WTC11 (cell line): Measurements from ENCODE around the gene DHCR7. TPM values are rescaled to one million over a fixed set of nuclear protein-coding genes. Genes with fewer than 3 reads are reported as not detected.

Source experiments
- ATAC-seq: fragments of 200-7000 bp; cut with Tn5 transposase; 2 replicates; pipeline ENCODE4 v1.10.0; 2021; ENCODE audit warnings: mild to moderate bottlenecking, moderate library complexity
- CTCF ChIA-PET: fragments of 300-600 bp; sonication (Branson Sonifier 250); formaldehyde crosslinking; loops from one replicate; lab custom pipeline; 2021; ENCODE audit warnings: antibody characterized with exemption; lab: Charles Lee
- POLR2A ChIA-PET: fragments of 350-600 bp; sonication (Branson Sonifier 250); formaldehyde crosslinking; loops from one replicate; lab custom pipeline; 2021; ENCODE audit warnings: antibody characterized with exemption; lab: Charles Lee
- DNase-seq: peaks from one replicate; pipeline ENCODE4 v3.0.0; 2021; ENCODE audit warnings: low spot score
- H3K27ac Mint-ChIP-seq: 2 replicates; pipeline ENCODE4 v1.8.0; 2021; ENCODE audit warnings: mixed read lengths
- H3K27me3 Mint-ChIP-seq: 2 replicates; pipeline ENCODE4 v1.8.0; 2021; ENCODE audit warnings: low read depth, mild to moderate bottlenecking, moderate library complexity, mixed read lengths
- H3K36me3 Mint-ChIP-seq: 2 replicates; pipeline ENCODE4 v1.8.0; 2021; ENCODE audit warnings: mixed read lengths
- H3K4me1 Mint-ChIP-seq: 2 replicates; pipeline ENCODE4 v1.8.0; 2022; ENCODE audit warnings: mixed read lengths
- H3K4me3 Mint-ChIP-seq: 2 replicates; pipeline ENCODE4 v1.8.0; 2021; ENCODE audit warnings: mild to moderate bottlenecking, moderate library complexity, mixed read lengths
- H3K9me3 Mint-ChIP-seq: 2 replicates; pipeline ENCODE4 v1.8.0; 2021; ENCODE audit warnings: mixed read lengths
- ATF3 ChIP-seq: sonication (generic); formaldehyde crosslinking; conservative IDR thresholded peaks from 2 replicates; pipeline ENCODE4 v1.8.1; 2022; ENCODE audit warnings: mild to moderate bottlenecking, missing genetic modification reagents
- ATF6 ChIP-seq: sonication (generic); formaldehyde crosslinking; IDR thresholded peaks from 2 replicates; pipeline ENCODE4 v1.8.1; 2023; ENCODE audit warnings: mild to moderate bottlenecking, missing genetic modification reagents
- CTCF ChIP-seq: fragments of 200-600 bp; IDR thresholded peaks from 2 replicates; pipeline ENCODE4 v1.8.0; 2022; ENCODE audit warnings: antibody characterized with exemption
- E2F5 ChIP-seq: sonication (generic); formaldehyde crosslinking; IDR thresholded peaks from 2 replicates; pipeline ENCODE4 v1.8.1; 2022; ENCODE audit warnings: mild to moderate bottlenecking, moderate library complexity, missing genetic modification reagents
- ELF4 ChIP-seq: sonication (generic); formaldehyde crosslinking; IDR thresholded peaks from 2 replicates; pipeline ENCODE4 v1.8.1; 2022; ENCODE audit warnings: low read depth, mild to moderate bottlenecking, moderate library complexity, missing genetic modification reagents
- GRHL2 ChIP-seq: fragments of 250-450 bp; sonication (Bioruptor Pico); IDR thresholded peaks from 2 replicates; pipeline ENCODE4 v1.8.0; 2022; ENCODE audit warnings: mild to moderate bottlenecking, moderate library complexity; ENCODE audit not compliant: insufficient replicate concordance, severe bottlenecking
- GTF2I ChIP-seq: fragments of 250-450 bp; sonication (Bioruptor Pico); conservative IDR thresholded peaks from 2 replicates; pipeline ENCODE4 v1.4.0; 2021; ENCODE audit warnings: mild to moderate bottlenecking
- IRF1 ChIP-seq: sonication (generic); formaldehyde crosslinking; IDR thresholded peaks from 2 replicates; pipeline ENCODE4 v1.8.0; 2023; ENCODE audit warnings: missing genetic modification reagents
- MLX ChIP-seq: sonication (generic); formaldehyde crosslinking; IDR thresholded peaks from 2 replicates; pipeline ENCODE4 v1.8.1; 2023; ENCODE audit warnings: mild to moderate bottlenecking, missing genetic modification reagents, moderate library complexity
- MXD4 ChIP-seq: fragments of 250-450 bp; sonication (Bioruptor Pico); IDR thresholded peaks from 2 replicates; pipeline ENCODE4 v1.8.0; 2021; ENCODE audit warnings: mild to moderate bottlenecking, moderate library complexity, borderline replicate concordance
- NFATC4 ChIP-seq: fragments of 250-450 bp; sonication (Bioruptor Pico); IDR thresholded peaks from 2 replicates; pipeline ENCODE4 v1.9.0; 2021; ENCODE audit warnings: mild to moderate bottlenecking
- OVOL2 ChIP-seq: fragments of 250-450 bp; sonication (Bioruptor Pico); IDR thresholded peaks from 2 replicates; pipeline ENCODE4 v1.9.0; 2021; ENCODE audit warnings: mild to moderate bottlenecking, borderline replicate concordance
- RELA ChIP-seq: sonication (generic); formaldehyde crosslinking; IDR thresholded peaks from 2 replicates; pipeline ENCODE4 v1.8.1; 2022; ENCODE audit warnings: missing genetic modification reagents, mild to moderate bottlenecking, borderline replicate concordance
- SMAD3 ChIP-seq: sonication (generic); formaldehyde crosslinking; IDR thresholded peaks from 2 replicates; pipeline ENCODE4 v1.8.0; 2022; ENCODE audit warnings: missing genetic modification reagents, mild to moderate bottlenecking, borderline replicate concordance
- SOX15 ChIP-seq: fragments of 250-450 bp; sonication (Bioruptor Pico); IDR thresholded peaks from 2 replicates; pipeline ENCODE4 v1.9.0; 2021; ENCODE audit warnings: mild to moderate bottlenecking
- TEAD4 ChIP-seq: sonication (generic); formaldehyde crosslinking; IDR thresholded peaks from 2 replicates; pipeline ENCODE4 v1.8.0; 2022; ENCODE audit warnings: mild to moderate bottlenecking, missing genetic modification reagents
- ZNF138 ChIP-seq: sonication (generic); formaldehyde crosslinking; conservative IDR thresholded peaks from 2 replicates; pipeline ENCODE4 v1.8.1; 2022; ENCODE audit warnings: mild to moderate bottlenecking, moderate library complexity, missing genetic modification reagents
- ZNF219 ChIP-seq: sonication (generic); formaldehyde crosslinking; IDR thresholded peaks from 2 replicates; pipeline ENCODE4 v1.8.0; 2023; ENCODE audit warnings: missing genetic modification reagents, mild to moderate bottlenecking, borderline replicate concordance
- ZNF232 ChIP-seq: sonication (generic); formaldehyde crosslinking; IDR thresholded peaks from 2 replicates; pipeline ENCODE4 v1.8.0; 2022; ENCODE audit warnings: mild to moderate bottlenecking, missing genetic modification reagents
- ZNF396 ChIP-seq: fragments of 250-450 bp; sonication (Bioruptor Pico); IDR thresholded peaks from 2 replicates; pipeline ENCODE4 v1.8.0; 2021; ENCODE audit warnings: mild to moderate bottlenecking, moderate library complexity, borderline replicate concordance
- ZNF416 ChIP-seq: fragments of 250-450 bp; sonication (Bioruptor Pico); IDR thresholded peaks from 2 replicates; pipeline ENCODE4 v1.9.0; 2021; ENCODE audit warnings: mild to moderate bottlenecking, inconsistent platforms
- ZNF423 ChIP-seq: fragments of 250-450 bp; sonication (Bioruptor Pico); IDR thresholded peaks from 2 replicates; pipeline ENCODE4 v2.1.2; 2022; ENCODE audit warnings: mild to moderate bottlenecking, moderate library complexity
- ZNF512 ChIP-seq: sonication (generic); formaldehyde crosslinking; IDR thresholded peaks from 2 replicates; pipeline ENCODE4 v1.8.1; 2022; ENCODE audit warnings: missing genetic modification reagents, borderline replicate concordance
- total RNA-seq: library from RNA; stranded (reverse); gene quantifications from 3 replicates; pipeline ENCODE4 v1.2.3, GENCODE V29; 2021

Gene DHCR7
- total RNA-seq, 1 experiment from 2014 or later = 104 TPM

GRCh38 chr11:71387784-71388636, 60.2 kb downstream of the DHCR7 start:
- CTCF ChIA-PET = no interaction called here
- peaks cover 25% of the 10 kb centered on the region for H3K9me3 Mint-ChIP-seq
- TF ChIP-seq MLX (CRISPR knock-in tag) = no peak
- TF ChIP-seq OVOL2 (CRISPR knock-in tag) = no peak
- TF ChIP-seq GTF2I (CRISPR knock-in tag) = no peak
- TF ChIP-seq ZNF232 (CRISPR knock-in tag) = no peak
- no peak for TF ChIP-seq ELF4 (CRISPR knock-in tag)
- TF ChIP-seq ZNF219 (CRISPR knock-in tag) = no peak
- no peak for TF ChIP-seq SMAD3 (CRISPR knock-in tag)
- H3K36me3 Mint-ChIP-seq = peaks cover 16% of the 10 kb centered on the region
- no peaks in the 10 kb centered on the region for H3K4me1 Mint-ChIP-seq
- ATAC-seq (no peak), DNase-seq (no peak)
- POLR2A ChIA-PET = no interaction called here
- H3K27me3 Mint-ChIP-seq = peaks cover 49% of the 10 kb centered on the region
- H3K27ac Mint-ChIP-seq = no peak overlapping the region
- no peak overlapping the region for H3K4me3 Mint-ChIP-seq

GRCh38 chr11:71387200-71387599, 61.0 kb downstream of the DHCR7 start:
- H3K4me1 Mint-ChIP-seq = no peaks in the 10 kb centered on the region
- H3K9me3 Mint-ChIP-seq = peaks cover 28% of the 10 kb centered on the region
- TF ChIP-seq MXD4 (CRISPR knock-in tag) (no peak), ZNF138 (CRISPR knock-in tag) (no peak), GTF2I (CRISPR knock-in tag) (no peak), RELA (CRISPR knock-in tag) (no peak), ZNF423 (CRISPR knock-in tag) (no peak), ZNF416 (CRISPR knock-in tag) (no peak), NFATC4 (CRISPR knock-in tag) (no peak), CTCF (no peak), ATF6 (CRISPR knock-in tag) (no peak)
- DNase-seq (no peak), ATAC-seq (no peak)
- ChIA-PET CTCF (no interaction called here), POLR2A (no interaction called here)
- H3K4me3 Mint-ChIP-seq = no peak overlapping the region
- peaks cover 16% of the 10 kb centered on the region for H3K36me3 Mint-ChIP-seq
- H3K27ac Mint-ChIP-seq = no peak overlapping the region
- peaks cover 48% of the 10 kb centered on the region for H3K27me3 Mint-ChIP-seq

- H3K36me3 Mint-ChIP-seq = peaks cover 16% of the 10 kb centered on the region
- DNase-seq (no peak), ATAC-seq (no peak)
- H3K9me3 Mint-ChIP-seq = peaks cover 37% of the 10 kb centered on the region
- CTCF ChIA-PET = interaction anchor here (0.7 to 1.8 kb wide), 2 partner anchors 14 to 1724 kb away, joined by 3 to 7 read pairs; no protein-coding TSS in a partner anchor
- POLR2A ChIA-PET = no interaction called here
- peaks cover 51% of the 10 kb centered on the region for H3K27me3 Mint-ChIP-seq
- H3K27ac Mint-ChIP-seq = no peak overlapping the region
- no peaks in the 10 kb centered on the region for H3K4me1 Mint-ChIP-seq
- H3K4me3 Mint-ChIP-seq = no peak overlapping the region
- TF ChIP-seq IRF1 (CRISPR knock-in tag) = no peak
- no peak for TF ChIP-seq ATF3 (CRISPR knock-in tag)
- TF ChIP-seq GRHL2 (CRISPR knock-in tag) = no peak
- no peak for TF ChIP-seq TEAD4 (CRISPR knock-in tag)
- no peak for TF ChIP-seq E2F5
- no peak for TF ChIP-seq ZNF512 (CRISPR knock-in tag)
- no peak for TF ChIP-seq SOX15 (CRISPR knock-in tag)
- TF ChIP-seq ZNF396 (CRISPR knock-in tag) = no peak
- no peak for TF ChIP-seq NFATC4 (CRISPR knock-in tag)
These were observed 62.0 kb downstream of the DHCR7 start for GRCh38 chr11:71386202-71386601.
